Thyroid gland (tissue), 4 donors: ENCODE results near the gene OPN3. TPM values are rescaled to one million over a fixed set of nuclear protein-coding genes. Genes with fewer than 3 reads are reported as not detected.

Source experiments
- DNase-seq, 2 donors: peaks; one replicate each; pipeline ENCODE4 v3.0.0-alpha.2; 2019
- H3K27ac ChIP-seq, 3 donors: fragments of 200-600 bp; sonication (generic); 1 replicate in 2 of 3; 2 replicates in 1 of 3; pipeline ENCODE4 v1.5.1; 2016 to 2019; ENCODE audit warnings: mild to moderate bottlenecking in 1 of 3, moderate library complexity in 1 of 3
- H3K27me3 ChIP-seq: fragments of 200-600 bp; sonication (generic); one replicate; pipeline ENCODE4 v1.5.1; 2019
- H3K36me3 ChIP-seq, 2 donors: fragments of 200-600 bp; sonication (generic); one replicate each; pipeline ENCODE4 v1.5.1; 2016 to 2019
- H3K4me1 ChIP-seq, 2 donors: fragments of 200-600 bp; sonication (generic); one replicate each; pipeline ENCODE4 v1.5.1; 2017 to 2019
- H3K4me3 ChIP-seq, 3 donors: fragments of 200-600 bp; sonication (generic); replicated peaks in 1 of 3; 1 replicate in 2 of 3; 2 replicates in 1 of 3; pipeline ENCODE4 v1.5.1; 2016; ENCODE audit warnings: mild to moderate bottlenecking in 1 of 3
- H3K9me3 ChIP-seq: fragments of 200-600 bp; sonication (generic); one replicate; pipeline ENCODE4 v1.5.1; 2017
- CTCF ChIP-seq, 6 experiments: fragments of 200-600 bp in 3 of 6; fragments of 450-650 bp in 3 of 6; sonication (generic) in 3 of 6; IDR thresholded peaks; one replicate each; pipeline ENCODE4 v1.5.1; 2016 to 2019; ENCODE audit warnings: antibody characterized with exemption in 6 of 6, mild to moderate bottlenecking in 2 of 6, inconsistent platforms in 1 of 6, moderate library complexity in 1 of 6
- POLR2A ChIP-seq, 2 donors: fragments of 450-650 bp; IDR thresholded peaks; one replicate each; pipeline ENCODE4 v1.6.1; 2017; ENCODE audit warnings: antibody characterized with exemption in 2 of 2, mild to moderate bottlenecking in 2 of 2, moderate library complexity in 1 of 2
- WGBS, 2 donors: methylation state at CpG; one replicate each; pipeline ENCODE4 v1.1.5; 2017; 5-methylcytosine and 5-hydroxymethylcytosine counted together
- intact Hi-C: fragments of 100-400 bp; cut with DNase I; formaldehyde crosslinking; loops from one replicate; pipeline ENCODE4 v1.15.1; 2023
- total RNA-seq, 4 donors: library from RNA; depleted of rRNA; stranded (reverse); fragments of >200 nt; gene quantifications; one replicate each; pipeline ENCODE4 v1.2.3, GENCODE V29; 2016

The OPN3 gene
- total RNA-seq, 4 donors from 2014 or later: 19.2 to 45.0 (median 31.3) TPM

- TF ChIP-seq CTCF (IDR thresholded peaks at IDR 0.05) (no peak), POLR2A (IDR thresholded peaks at IDR 0.05) (no peak)
- Histone ChIP-seq H3K4me1 (no peaks in the 10 kb centered on the region), H3K27ac (no peak overlapping the region), H3K4me3 (no peak overlapping the region), H3K9me3 (no peaks in the 10 kb centered on the region), H3K27me3 (no peaks in the 10 kb centered on the region), H3K36me3 (no peaks in the 10 kb centered on the region)
- WGBS, 2 donors: 88 to 91% methylated on average over 1 of the region's 1 CpG
- DNase-seq: no peak
- intact Hi-C loops: no loop called here
Observed at GRCh38 chr1:241647658-241648057, 7.5 kb upstream of the OPN3 start.

GRCh38 chr1:241646201-241646600 lies 6.0 kb upstream of the OPN3 start:
- 62 to 63% methylated on average over 7 of the region's 7 CpGs for WGBS, 2 donors
- TF ChIP-seq CTCF (IDR thresholded peaks at IDR 0.05): no peak
- intact Hi-C loops: no loop called here

GRCh38 chr1:241645199-241645598 lies 5.0 kb upstream of the OPN3 start:
- 78 to 93% methylated on average over 4 of the region's 4 CpGs for WGBS, 2 donors
- DNase-seq: no peak
- Histone ChIP-seq H3K36me3 (no peaks in the 10 kb centered on the region), H3K27ac (no peak overlapping the region), H3K4me1 (no peaks in the 10 kb centered on the region), H3K9me3 (no peaks in the 10 kb centered on the region), H3K4me3 (no peak overlapping the region), H3K27me3 (no peaks in the 10 kb centered on the region)
- intact Hi-C loops: no loop called here
- TF ChIP-seq POLR2A (IDR thresholded peaks at IDR 0.05) (no peak), CTCF (IDR thresholded peaks at IDR 0.05) (no peak)

More at GRCh38 chr1:241646201-241646600, 6.0 kb upstream of the OPN3 start:
- Histone ChIP-seq H3K9me3 (no peaks in the 10 kb centered on the region), H3K27ac (no peak overlapping the region), H3K27me3 (no peaks in the 10 kb centered on the region), H3K36me3 (no peaks in the 10 kb centered on the region), H3K4me3 (no peak overlapping the region), H3K4me1 (no peaks in the 10 kb centered on the region)
- no peak for DNase-seq

GRCh38 chr1:241644259-241644658 lies 4.1 kb upstream of the OPN3 start:
- Histone ChIP-seq H3K27ac (no peak overlapping the region), H3K9me3 (no peaks in the 10 kb centered on the region), H3K27me3 (no peaks in the 10 kb centered on the region), H3K4me1 (no peaks in the 10 kb centered on the region), H3K36me3 (no peaks in the 10 kb centered on the region), H3K4me3 (no peak overlapping the region)
- intact Hi-C loops: loop anchor here (5.0 kb wide), 1 partner anchor 112 kb away; the partner anchor contains the start of gene KMO
- 97 to 100% methylated on average over 2 of the region's 2 CpGs for WGBS, 2 donors
- DNase-seq: no peak
- TF ChIP-seq POLR2A (IDR thresholded peaks at IDR 0.05) (no peak), CTCF (IDR thresholded peaks at IDR 0.05) (no peak)

- WGBS, 2 donors: 94 to 98% methylated on average over 1 of the region's 1 CpG
- Histone ChIP-seq H3K36me3 (no peaks in the 10 kb centered on the region), H3K27me3 (no peaks in the 10 kb centered on the region), H3K9me3 (no peaks in the 10 kb centered on the region), H3K4me3 (no peak overlapping the region), H3K4me1 (peaks cover 14 to 15% of the 10 kb centered on the region in 2 donors), H3K27ac (no peak overlapping the region)
- no peak for DNase-seq
- intact Hi-C loops: loop anchor here (5.0 kb wide), 1 partner anchor 110 kb away; the partner anchor contains the start of gene KMO
- no peak for TF ChIP-seq CTCF (IDR thresholded peaks at IDR 0.05)
Observed at GRCh38 chr1:241642593-241642944, 2.4 kb upstream of the OPN3 start.
